ENCODE measurements around the gene GPS1.

GPS1 gene

DNA sequence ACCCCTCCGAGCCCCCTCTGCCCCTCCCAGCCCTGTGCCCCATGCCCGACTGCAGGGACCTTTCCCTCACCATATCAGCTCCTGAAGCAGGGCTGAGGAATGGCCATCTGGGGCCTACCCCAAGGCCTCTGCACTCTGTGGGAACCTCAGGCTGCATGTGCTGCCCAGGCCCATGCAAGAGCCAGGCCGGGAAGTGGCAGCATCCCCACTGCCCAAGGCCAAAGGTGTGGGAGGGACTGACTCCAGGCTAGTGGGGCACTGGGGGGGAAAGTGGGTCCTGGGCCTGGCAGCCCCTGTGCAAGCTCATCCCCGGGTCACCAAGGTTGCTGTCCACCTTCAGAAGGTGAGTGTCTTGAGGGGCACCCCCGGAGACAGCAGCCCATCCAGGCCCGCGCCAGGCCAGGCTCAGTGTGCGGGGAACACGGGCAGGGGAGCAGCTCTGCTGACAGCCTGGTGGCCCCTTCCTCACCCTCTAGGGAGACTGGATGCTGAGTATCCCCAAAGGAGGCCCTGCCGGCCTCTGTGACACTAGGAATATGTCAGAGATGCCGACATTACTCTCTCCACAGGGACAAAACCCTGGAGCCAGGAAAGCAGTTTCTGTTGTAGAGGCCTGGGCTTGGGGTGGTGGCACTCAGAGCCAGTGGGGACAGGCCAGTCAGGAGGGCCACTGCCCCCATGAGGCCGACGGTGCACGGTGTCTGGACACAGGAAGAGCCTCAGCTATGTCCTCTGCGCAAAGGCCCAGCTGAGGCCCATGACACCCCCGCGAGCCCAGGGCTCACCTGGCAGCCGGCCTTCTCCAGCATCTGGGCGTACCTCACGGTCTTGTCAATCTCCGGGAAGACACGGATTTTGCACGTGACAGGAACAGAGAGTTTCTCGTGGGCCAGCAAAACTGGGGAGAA is 10.6 kb downstream of the GPS1 start:
- peaks cover 20% of the 10 kb centered on the region for H3K4me1 ChIP-seq (ENCODE audit: control insufficient read depth, insufficient read depth, low read length)
- no peaks in the 10 kb centered on the region for H3K9me3 ChIP-seq (ENCODE audit: control insufficient read depth, low read length)
- H3K36me3 ChIP-seq (ENCODE audit: control insufficient read depth, insufficient read depth, low read length), result no peaks in the 10 kb centered on the region
- no peak overlapping the region for H3K9ac ChIP-seq (ENCODE audit: low read length)
- no peaks in the 10 kb centered on the region for H3K27me3 ChIP-seq (ENCODE audit: control insufficient read depth, insufficient read depth, low read length)
- no peak overlapping the region for H3K4me3 ChIP-seq (ENCODE audit: low read length)

DNA sequence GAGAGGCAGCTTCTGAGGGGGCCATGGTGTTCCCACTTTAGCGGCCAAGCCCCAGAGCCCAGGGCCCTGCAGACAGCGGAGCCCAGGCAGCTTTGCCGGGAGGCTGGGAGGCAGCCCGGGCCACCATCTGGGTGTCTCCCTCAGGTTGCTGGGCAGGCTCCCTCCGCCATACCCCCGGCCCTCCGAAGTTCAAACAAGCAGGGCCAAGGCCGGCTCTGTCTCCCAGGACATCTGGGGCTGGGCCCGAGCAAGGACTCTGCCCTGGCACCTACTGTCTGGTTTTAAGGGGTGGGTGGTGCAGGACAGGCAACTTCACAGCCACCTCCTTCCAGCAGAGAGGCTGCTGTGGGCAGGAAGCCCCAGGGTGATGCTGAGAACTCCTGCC is 11.3 kb downstream of the GPS1 start:
- Histone ChIP-seq H3K27me3 (ENCODE audit: control insufficient read depth, insufficient read depth, low read length) (no peaks in the 10 kb centered on the region), H3K36me3 (ENCODE audit: control insufficient read depth, insufficient read depth, low read length) (no peaks in the 10 kb centered on the region), H3K9me3 (ENCODE audit: control insufficient read depth, low read length) (no peaks in the 10 kb centered on the region), H3K4me3 (ENCODE audit: low read length) (no peak overlapping the region), H3K9ac (ENCODE audit: low read length) (no peak overlapping the region), H3K4me1 (ENCODE audit: control insufficient read depth, insufficient read depth, low read length) (peaks cover 20% of the 10 kb centered on the region)

DNA sequence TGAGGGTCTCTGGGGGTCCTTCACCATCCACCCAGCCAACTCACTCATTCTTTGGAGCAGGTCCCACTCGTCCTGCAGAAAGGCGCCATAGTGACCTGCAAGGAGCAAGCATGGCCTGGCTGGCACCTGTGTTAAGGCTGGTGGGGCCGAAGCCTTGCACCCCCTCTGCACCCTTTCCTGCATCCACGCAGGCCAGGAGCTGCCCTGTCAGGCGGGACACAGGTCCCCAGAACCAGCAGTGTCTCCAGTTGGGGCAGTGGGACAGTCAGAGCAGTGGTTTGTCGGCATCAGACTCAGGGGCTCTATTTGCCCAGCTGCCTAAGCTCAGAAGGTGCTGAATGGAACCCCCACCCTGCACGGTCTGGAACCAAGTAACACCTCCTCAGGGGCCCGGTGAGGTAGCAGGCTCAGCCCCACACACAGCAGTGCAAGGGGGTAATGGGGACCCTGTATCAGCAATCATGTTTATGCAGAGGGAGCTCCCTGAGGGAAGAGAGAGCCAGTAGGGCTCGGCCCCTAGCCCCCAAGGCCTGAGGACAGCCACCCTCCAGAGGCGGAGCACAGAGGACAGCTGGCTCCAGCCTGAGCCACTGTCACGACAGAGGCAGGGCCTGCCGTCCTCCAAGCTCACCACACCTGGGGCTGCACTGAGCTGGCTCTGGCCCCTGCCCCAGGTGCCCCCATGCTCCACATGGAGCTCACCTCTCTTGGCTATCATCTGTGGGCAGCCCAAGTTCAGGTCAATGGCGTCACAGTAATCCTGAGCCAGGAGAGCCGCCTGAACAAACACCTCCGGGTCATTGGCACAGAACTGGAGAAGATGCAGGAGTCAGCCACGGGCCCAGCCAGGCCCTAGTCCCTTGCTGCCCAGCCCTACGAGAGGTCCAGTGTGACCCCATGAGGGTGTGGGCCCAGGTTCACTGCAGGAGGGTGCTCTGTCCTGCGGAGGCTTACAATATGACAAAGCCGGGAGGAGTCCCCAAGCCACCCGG is 12.0 kb downstream of the GPS1 start:
- H3K4me1 ChIP-seq (ENCODE audit: control insufficient read depth, insufficient read depth, low read length), result peaks cover 20% of the 10 kb centered on the region
- H3K4me3 ChIP-seq (ENCODE audit: low read length), result peak overlapping the region; percentile 74
- H3K9me3 ChIP-seq (ENCODE audit: control insufficient read depth, low read length), result no peaks in the 10 kb centered on the region
- no peaks in the 10 kb centered on the region for H3K27me3 ChIP-seq (ENCODE audit: control insufficient read depth, insufficient read depth, low read length)
- no peak overlapping the region for H3K9ac ChIP-seq (ENCODE audit: low read length)
- H3K36me3 ChIP-seq (ENCODE audit: control insufficient read depth, insufficient read depth, low read length), result no peaks in the 10 kb centered on the region

DNA sequence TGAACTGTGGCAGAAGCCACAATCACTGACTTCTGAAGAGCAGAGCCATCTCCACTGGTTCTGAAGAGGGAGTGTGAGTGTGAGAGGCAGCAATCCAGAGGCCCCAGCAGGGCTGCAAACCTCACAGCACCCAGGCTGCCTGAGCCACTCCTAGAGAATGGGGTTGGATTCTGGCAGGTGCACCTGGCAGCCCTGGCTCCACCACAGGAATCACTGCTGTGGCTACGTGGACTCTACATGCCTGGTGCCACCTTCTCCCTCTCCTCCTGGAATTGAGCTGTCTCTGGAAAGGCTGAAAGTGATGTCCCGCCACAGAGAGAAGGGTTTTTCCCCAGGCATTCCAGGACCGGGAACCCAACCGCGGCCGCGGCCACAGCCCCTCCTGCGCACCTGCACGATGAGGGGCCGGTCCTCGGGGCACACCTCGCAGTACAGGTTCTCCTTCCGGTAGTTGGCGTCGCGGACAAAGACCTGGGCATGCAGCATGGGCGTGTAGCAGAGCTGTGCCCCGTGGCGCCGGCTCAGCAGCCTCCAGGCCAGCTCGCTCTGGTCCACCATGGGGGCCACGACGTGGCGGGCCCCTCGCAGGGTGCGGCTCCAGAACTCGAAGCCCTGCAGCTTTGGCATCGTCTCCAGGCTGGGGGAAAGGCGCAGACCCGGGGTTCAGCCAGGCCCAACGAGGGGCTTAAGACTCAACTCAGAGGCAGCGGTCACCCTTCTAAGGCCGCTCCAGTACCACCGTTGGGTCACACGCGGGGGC is 12.9 kb downstream of the GPS1 start:
- H3K36me3 ChIP-seq (ENCODE audit: control insufficient read depth, insufficient read depth, low read length), result no peaks in the 10 kb centered on the region
- H3K9ac ChIP-seq (ENCODE audit: low read length), result peak overlapping the region; percentile 79
- H3K4me1 ChIP-seq (ENCODE audit: control insufficient read depth, insufficient read depth, low read length), result peaks cover 20% of the 10 kb centered on the region
- peak overlapping the region; percentile 74 for H3K4me3 ChIP-seq (ENCODE audit: low read length)
- H3K9me3 ChIP-seq (ENCODE audit: control insufficient read depth, low read length), result no peaks in the 10 kb centered on the region
- H3K27me3 ChIP-seq (ENCODE audit: control insufficient read depth, insufficient read depth, low read length), result no peaks in the 10 kb centered on the region

DNA sequence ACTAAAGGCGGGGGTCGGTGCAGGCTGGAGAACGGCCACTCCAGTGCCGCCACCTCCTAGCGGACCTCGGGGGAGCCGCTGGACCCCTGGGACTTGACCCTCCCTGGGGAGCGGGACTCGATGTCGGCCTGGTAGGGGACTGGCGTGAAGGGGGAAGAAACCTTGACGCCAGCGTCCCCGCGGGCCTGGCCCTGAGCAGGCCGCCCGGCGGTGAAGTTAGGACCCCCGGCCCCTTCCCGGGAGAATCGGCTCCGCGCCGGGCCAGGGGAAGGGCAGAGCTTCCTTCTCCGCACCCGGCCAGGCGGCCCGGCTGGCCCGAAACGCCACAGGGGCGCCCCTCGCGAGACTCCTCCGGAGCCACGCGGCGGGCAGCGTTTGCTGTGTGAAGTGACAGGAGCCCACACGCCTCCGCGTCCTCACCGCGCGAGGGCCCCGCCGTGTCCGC is 13.5 kb downstream of the GPS1 start:
- Histone ChIP-seq H3K4me3 (ENCODE audit: low read length) (peak overlapping the region; percentile 74), H3K4me1 (ENCODE audit: control insufficient read depth, insufficient read depth, low read length) (peaks cover 20% of the 10 kb centered on the region), H3K9me3 (ENCODE audit: control insufficient read depth, low read length) (no peaks in the 10 kb centered on the region), H3K27me3 (ENCODE audit: control insufficient read depth, insufficient read depth, low read length) (no peaks in the 10 kb centered on the region), H3K9ac (ENCODE audit: low read length) (peak overlapping the region; percentile 79), H3K36me3 (ENCODE audit: control insufficient read depth, insufficient read depth, low read length) (no peaks in the 10 kb centered on the region)

DNA sequence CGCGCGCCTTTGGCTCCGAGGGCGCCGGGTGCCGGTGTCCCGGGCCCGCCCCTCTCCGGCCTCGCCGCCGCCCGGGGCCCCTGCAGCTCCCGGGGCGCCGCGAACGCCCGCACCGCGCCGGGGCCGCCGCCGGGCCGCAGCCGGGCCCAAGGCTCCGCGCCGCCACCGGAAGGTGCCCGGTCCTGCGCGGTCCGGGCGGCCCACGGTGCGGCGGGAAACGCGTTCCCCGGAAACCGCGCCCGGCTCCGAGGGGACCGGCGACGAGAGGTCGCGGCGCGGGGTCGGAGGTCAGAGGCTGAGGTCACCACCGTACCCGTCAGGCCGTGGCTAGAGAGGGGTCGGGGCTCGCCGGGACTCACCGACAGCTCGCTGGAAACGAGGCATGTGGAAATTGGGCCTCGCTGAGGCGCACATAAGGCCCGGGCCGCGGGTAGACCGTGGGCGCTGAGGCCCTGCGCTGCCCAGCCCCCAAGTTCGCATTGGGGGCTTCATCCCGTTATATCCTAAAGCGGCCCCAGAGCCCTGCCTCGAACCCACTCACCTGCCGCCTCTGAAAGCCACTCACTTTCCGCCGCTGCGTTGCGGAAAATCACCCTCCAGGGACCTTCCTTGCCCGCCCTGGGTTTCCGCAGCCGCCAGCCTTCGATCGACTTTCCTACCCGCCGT is 14.1 kb downstream of the GPS1 start, which contains the start of gene DUS1L:
DUS1L (minus strand) TSS at position 167 of the 666 bp plus-strand sequence. CDS start 745 bp downstream, outside the sequence.
- H3K27me3 ChIP-seq (ENCODE audit: control insufficient read depth, insufficient read depth, low read length), result no peaks in the 10 kb centered on the region
- H3K36me3 ChIP-seq (ENCODE audit: control insufficient read depth, insufficient read depth, low read length), result no peaks in the 10 kb centered on the region
- H3K4me3 ChIP-seq (ENCODE audit: low read length), result peak within 1 kb of the TSS; percentile 74
- H3K9ac ChIP-seq (ENCODE audit: low read length), result peak within 1 kb of the TSS; percentile 86
- no peaks in the 10 kb centered on the region for H3K9me3 ChIP-seq (ENCODE audit: control insufficient read depth, low read length)
- peaks cover 20% of the 10 kb centered on the region for H3K4me1 ChIP-seq (ENCODE audit: control insufficient read depth, insufficient read depth, low read length)

DNA sequence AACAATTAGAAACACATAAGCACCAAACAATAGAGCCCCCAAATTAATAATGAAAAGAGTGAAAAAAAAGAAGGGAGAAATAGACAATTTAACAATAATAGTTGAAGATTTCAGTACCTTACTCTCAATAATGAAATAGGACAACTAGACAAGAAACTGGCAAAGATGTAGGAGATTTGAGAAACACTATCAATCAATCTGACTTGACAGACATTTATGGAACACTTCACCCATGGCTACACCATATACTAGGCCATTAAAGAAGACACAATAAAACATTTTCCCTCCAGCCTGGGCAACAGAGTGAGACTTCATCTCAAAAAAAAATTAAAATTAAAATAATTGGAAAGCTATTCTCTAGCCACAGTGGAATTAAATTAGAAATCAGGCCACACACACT is 18.9 kb downstream of the GPS1 start:
- Histone ChIP-seq H3K36me3 (ENCODE audit: control insufficient read depth, insufficient read depth, low read length) (no peaks in the 10 kb centered on the region), H3K9ac (ENCODE audit: low read length) (no peak overlapping the region), H3K27me3 (ENCODE audit: control insufficient read depth, insufficient read depth, low read length) (no peaks in the 10 kb centered on the region), H3K9me3 (ENCODE audit: control insufficient read depth, low read length) (no peaks in the 10 kb centered on the region), H3K4me1 (ENCODE audit: control insufficient read depth, insufficient read depth, low read length) (peaks cover 5% of the 10 kb centered on the region), H3K4me3 (ENCODE audit: low read length) (no peak overlapping the region)

DNA sequence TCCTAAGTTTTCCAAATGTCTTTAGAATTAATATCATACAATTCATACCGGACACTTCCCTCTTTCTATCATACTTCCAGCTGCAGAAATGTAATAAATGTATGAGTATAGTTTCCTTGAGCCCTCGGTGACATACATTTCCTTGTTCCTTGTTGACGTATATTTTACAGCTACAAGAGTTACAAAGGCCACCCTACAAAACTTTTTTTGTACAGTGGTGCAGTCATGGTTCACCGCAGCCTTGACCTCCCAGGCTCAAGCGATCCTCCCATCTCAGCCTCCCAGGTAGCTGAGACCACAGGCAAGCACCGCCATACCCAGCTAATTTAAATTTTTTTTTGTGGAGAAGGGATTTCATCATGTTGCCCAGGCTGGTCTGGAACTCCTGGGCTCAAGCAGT is 21.1 kb downstream of the GPS1 start:
- Histone ChIP-seq H3K4me1 (ENCODE audit: control insufficient read depth, insufficient read depth, low read length) (no peaks in the 10 kb centered on the region), H3K27me3 (ENCODE audit: control insufficient read depth, insufficient read depth, low read length) (no peaks in the 10 kb centered on the region), H3K4me3 (ENCODE audit: low read length) (no peak overlapping the region), H3K9me3 (ENCODE audit: control insufficient read depth, low read length) (no peaks in the 10 kb centered on the region), H3K36me3 (ENCODE audit: control insufficient read depth, insufficient read depth, low read length) (no peaks in the 10 kb centered on the region), H3K9ac (ENCODE audit: low read length) (no peak overlapping the region)

DNA sequence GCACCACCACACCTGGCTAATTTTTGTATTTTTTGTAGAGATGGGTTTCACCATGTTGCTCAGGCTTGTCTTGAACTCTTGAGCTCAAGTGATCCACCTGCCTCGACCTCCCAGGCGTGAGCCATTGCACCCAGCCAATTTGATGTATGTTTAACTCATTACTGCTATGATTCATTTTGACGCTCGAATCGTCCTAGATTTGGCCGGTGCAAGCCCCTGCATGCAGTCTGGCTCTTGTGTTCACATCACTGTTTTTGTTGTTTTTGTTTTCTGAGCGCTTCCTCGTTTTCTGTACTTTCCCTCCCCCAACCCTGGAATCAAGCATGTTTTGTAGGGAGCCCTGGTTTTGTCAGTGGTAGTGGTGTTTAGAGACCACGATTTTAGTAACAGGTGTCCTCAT is 21.7 kb downstream of the GPS1 start:
- Histone ChIP-seq H3K36me3 (ENCODE audit: control insufficient read depth, insufficient read depth, low read length) (no peaks in the 10 kb centered on the region), H3K4me3 (ENCODE audit: low read length) (no peak overlapping the region), H3K9me3 (ENCODE audit: control insufficient read depth, low read length) (no peaks in the 10 kb centered on the region), H3K9ac (ENCODE audit: low read length) (no peak overlapping the region), H3K27me3 (ENCODE audit: control insufficient read depth, insufficient read depth, low read length) (no peaks in the 10 kb centered on the region), H3K4me1 (ENCODE audit: control insufficient read depth, insufficient read depth, low read length) (no peaks in the 10 kb centered on the region)

DNA sequence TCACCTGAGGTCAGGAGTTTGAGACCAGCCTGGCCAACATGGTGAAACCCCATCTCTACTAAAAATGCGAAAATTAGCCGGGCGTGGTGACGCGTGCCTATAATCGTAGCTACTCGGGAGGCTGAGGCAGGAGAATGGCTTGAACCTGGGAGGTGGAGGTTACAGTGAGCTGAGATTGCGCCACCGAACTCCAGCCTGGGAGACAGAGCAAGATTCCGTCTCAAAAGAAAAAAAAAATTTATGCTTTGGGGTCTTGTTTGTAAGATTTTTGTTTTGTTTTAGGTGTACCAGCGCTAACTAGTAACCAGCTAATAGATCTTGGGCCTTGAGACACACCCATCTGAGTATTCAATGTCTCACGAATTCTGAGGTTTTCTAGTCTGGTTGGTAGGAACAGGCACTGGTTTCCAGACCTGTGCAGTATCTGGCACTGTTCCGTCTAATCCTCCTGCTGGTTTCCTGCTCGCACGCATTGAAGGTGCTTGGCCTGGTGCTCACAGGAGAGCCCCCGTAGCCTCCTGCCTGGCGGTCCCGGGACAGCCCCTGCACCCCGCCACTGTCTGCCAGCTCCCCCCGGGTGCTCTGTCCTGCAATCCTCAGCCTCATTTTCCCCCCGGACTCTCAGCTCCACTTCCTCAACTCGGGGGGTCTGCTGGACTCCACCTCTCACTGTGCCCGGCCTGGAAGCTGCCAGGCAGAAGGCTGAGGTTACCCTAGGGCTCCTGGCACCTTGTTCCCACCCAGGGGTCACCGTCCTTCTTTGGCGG is 24.5 kb downstream of the GPS1 start:
- Histone ChIP-seq H3K4me3 (ENCODE audit: low read length) (no peak overlapping the region), H3K36me3 (ENCODE audit: control insufficient read depth, insufficient read depth, low read length) (peaks cover 5% of the 10 kb centered on the region)

More for the DNA sequence above, 24.5 kb downstream of the GPS1 start:
- H3K4me1 ChIP-seq (ENCODE audit: control insufficient read depth, insufficient read depth, low read length), result no peaks in the 10 kb centered on the region
- no peak overlapping the region for H3K9ac ChIP-seq (ENCODE audit: low read length)
- H3K9me3 ChIP-seq (ENCODE audit: control insufficient read depth, low read length), result no peaks in the 10 kb centered on the region
- no peaks in the 10 kb centered on the region for H3K27me3 ChIP-seq (ENCODE audit: control insufficient read depth, insufficient read depth, low read length)
